ENCODE results near the gene MAN1A1. TPM values are rescaled to one million over a fixed set of nuclear protein-coding genes. Genes with fewer than 3 reads are reported as not detected.

MAN1A1 gene
- total RNA-seq, 1 experiment from 2014 or later, result 0.06 TPM

DNA sequence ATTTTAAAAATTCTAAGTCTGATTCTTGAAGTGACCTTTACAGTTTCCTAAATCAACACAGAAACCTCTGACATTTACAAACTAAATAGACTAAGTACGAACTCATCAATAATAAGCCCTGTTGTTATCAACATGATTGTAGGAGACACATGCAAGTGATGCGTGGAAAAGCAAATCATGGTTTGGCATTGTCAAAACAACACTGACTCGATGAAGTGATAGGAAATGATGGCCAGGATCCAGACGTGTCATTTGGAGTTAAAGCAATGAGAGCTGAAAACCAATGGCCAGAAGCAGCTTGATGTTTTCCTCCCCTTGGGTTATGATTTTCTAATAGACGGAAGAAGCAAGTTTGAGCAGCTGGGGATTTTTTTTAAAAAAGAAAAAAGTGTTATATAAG is 153.7 kb downstream of the MAN1A1 start:
- H3K27me3 ChIP-seq (replicated peaks; ENCODE audit: insufficient read depth, low read depth, low read length, poor library complexity), result no peaks in the 10 kb centered on the region
- no peak for TF ChIP-seq EZH2 (IDR thresholded peaks at IDR 0.05; ENCODE audit: borderline replicate concordance, low read depth, low read length, poor library complexity, severe bottlenecking)
- no peak for TF ChIP-seq CTCF (conservative IDR thresholded peaks at IDR 0.05; ENCODE audit: low read depth, low read length)
- H3K4me3 ChIP-seq (ENCODE audit: low read depth, low read length, poor library complexity, severe bottlenecking), result no peak overlapping the region
- no peaks in the 10 kb centered on the region for H3K4me1 ChIP-seq (ENCODE audit: insufficient read depth, low read length, poor library complexity, severe bottlenecking)
- H3K36me3 ChIP-seq (ENCODE audit: insufficient read depth, low read length, poor library complexity, severe bottlenecking), result no peaks in the 10 kb centered on the region
- CTCF ChIA-PET, result no interaction called here
- no peak overlapping the region for H3K27ac ChIP-seq (ENCODE audit: low read depth, low read length, poor library complexity, severe bottlenecking)
- intact Hi-C loops (cut with micrococcal nuclease; ENCODE audit: unreplicated experiment), result no loop called here
- BruUV-seq (replicated peaks), result no TSS peak
- POLR2A ChIA-PET (ENCODE audit: low non-redundant PET), result no interaction called here
- H3K9me3 ChIP-seq (ENCODE audit: low read depth, low read length, poor library complexity, severe bottlenecking), result no peaks in the 10 kb centered on the region
- DNase-seq (ENCODE audit: low spot score), result no peak

DNA sequence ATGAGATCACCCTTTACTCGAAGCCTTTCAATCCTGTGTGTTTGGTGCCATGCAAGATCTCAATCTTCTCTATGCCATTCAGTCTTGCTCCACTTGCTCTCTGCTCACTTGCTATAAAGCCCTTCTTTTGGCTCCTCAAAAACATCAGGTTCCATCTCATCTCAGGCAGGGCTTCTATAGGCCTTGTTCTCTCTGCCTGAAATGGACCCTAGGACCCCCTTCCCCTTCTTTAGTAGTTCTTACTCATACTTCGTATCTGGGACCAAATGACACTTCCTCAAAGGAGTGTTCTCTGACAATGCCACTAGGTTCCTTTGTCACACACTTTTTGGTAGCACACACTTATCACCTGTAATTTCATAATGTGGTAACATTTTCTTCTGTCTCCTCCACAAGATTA is 154.4 kb downstream of the MAN1A1 start:
- no TSS peak for BruUV-seq (replicated peaks)
- no peak overlapping the region for H3K27ac ChIP-seq (ENCODE audit: low read depth, low read length, poor library complexity, severe bottlenecking)
- ChIA-PET POLR2A (ENCODE audit: low non-redundant PET) (no interaction called here), CTCF (no interaction called here)
- H3K36me3 ChIP-seq (ENCODE audit: insufficient read depth, low read length, poor library complexity, severe bottlenecking), result no peaks in the 10 kb centered on the region
- no peak for DNase-seq (ENCODE audit: low spot score)
- no peaks in the 10 kb centered on the region for H3K27me3 ChIP-seq (replicated peaks; ENCODE audit: insufficient read depth, low read depth, low read length, poor library complexity)
- H3K9me3 ChIP-seq (ENCODE audit: low read depth, low read length, poor library complexity, severe bottlenecking), result no peaks in the 10 kb centered on the region
- H3K4me3 ChIP-seq (ENCODE audit: low read depth, low read length, poor library complexity, severe bottlenecking), result no peak overlapping the region
- intact Hi-C loops (cut with micrococcal nuclease; ENCODE audit: unreplicated experiment), result no loop called here
- TF ChIP-seq EZH2 (IDR thresholded peaks at IDR 0.05; ENCODE audit: borderline replicate concordance, low read depth, low read length, poor library complexity, severe bottlenecking) (no peak), CTCF (conservative IDR thresholded peaks at IDR 0.05; ENCODE audit: low read depth, low read length) (no peak)
- H3K4me1 ChIP-seq (ENCODE audit: insufficient read depth, low read length, poor library complexity, severe bottlenecking), result no peaks in the 10 kb centered on the region

GRCh38 chr6:119193707-119194106 is 155.9 kb downstream of the MAN1A1 start:
- ChIA-PET CTCF (no interaction called here), POLR2A (ENCODE audit: low non-redundant PET) (no interaction called here)
- H3K9me3 ChIP-seq (ENCODE audit: low read depth, low read length, poor library complexity, severe bottlenecking), result no peaks in the 10 kb centered on the region
- BruUV-seq (replicated peaks), result no TSS peak
- TF ChIP-seq CTCF (conservative IDR thresholded peaks at IDR 0.05; ENCODE audit: low read depth, low read length) (no peak), EZH2 (IDR thresholded peaks at IDR 0.05; ENCODE audit: borderline replicate concordance, low read depth, low read length, poor library complexity, severe bottlenecking) (no peak)
- no peak overlapping the region for H3K27ac ChIP-seq (ENCODE audit: low read depth, low read length, poor library complexity, severe bottlenecking)
- no peaks in the 10 kb centered on the region for H3K36me3 ChIP-seq (ENCODE audit: insufficient read depth, low read length, poor library complexity, severe bottlenecking)
- intact Hi-C loops (cut with micrococcal nuclease; ENCODE audit: unreplicated experiment), result no loop called here
- no peaks in the 10 kb centered on the region for H3K4me1 ChIP-seq (ENCODE audit: insufficient read depth, low read length, poor library complexity, severe bottlenecking)
- H3K4me3 ChIP-seq (ENCODE audit: low read depth, low read length, poor library complexity, severe bottlenecking), result no peak overlapping the region
- DNase-seq (ENCODE audit: low spot score), result no peak
- H3K27me3 ChIP-seq (replicated peaks; ENCODE audit: insufficient read depth, low read depth, low read length, poor library complexity), result no peaks in the 10 kb centered on the region

All from A673 (cell line).